Endothelial cell of umbilical vein (primary cell): ENCODE data around the gene RFNG. TPM values are rescaled to one million over a fixed set of nuclear protein-coding genes. Genes with fewer than 3 reads are reported as not detected.
A peak's percentile ranks its signal among the peaks of the same experiment; 100 is the strongest.

Source experiments
- BruUV-seq: library from RNA; stranded (reverse); fragments of 400-500 nt; replicated peaks from 2 replicates; lab custom pipeline; 2021; lab: Mats Ljungman, UMichigan
- CTCF ChIA-PET: fragments of 300-600, 350-600 bp; sonication (Branson Sonifier 250); formaldehyde crosslinking; loops from one replicate; lab custom pipeline; 2021; ENCODE audit warnings: antibody characterized with exemption, inconsistent platforms; lab: Charles Lee
- POLR2A ChIA-PET: fragments of 300-600, 350-600 bp; sonication (Branson Sonifier 250); formaldehyde crosslinking; loops from one replicate; lab custom pipeline; 2021; ENCODE audit warnings: antibody characterized with exemption, inconsistent platforms; lab: Charles Lee
- DNase-seq: peaks from one replicate; pipeline ENCODE4 v3.0.0-alpha.2; 2011; ENCODE audit warnings: low read depth, low spot score
- FAIRE-seq: peaks from 2 replicates; lab custom pipeline; 2011; peaks lifted over from hg19 to GRCh38; lab: Jason Lieb, UNC
- H2AFZ ChIP-seq: 2 replicates; pipeline ENCODE4 v1.6.0; 2012; ENCODE audit warnings: low read depth, low read length, control low read depth, inconsistent platforms
- H3K27ac ChIP-seq: 2 replicates; pipeline ENCODE4 v1.5.1; 2011; ENCODE audit warnings: low read depth, mild to moderate bottlenecking, control low read depth, low read length, moderate library complexity; ENCODE audit not compliant: insufficient read depth
- H3K27me3 ChIP-seq, 2 experiments: 2 replicates each; pipeline versions ENCODE4 v1.6.0 to v1.6.1; 2011; ENCODE audit warnings: low read length in 2 of 2, mixed read lengths in 1 of 2; ENCODE audit not compliant: control insufficient read depth in 2 of 2, insufficient read depth in 2 of 2
- H3K36me3 ChIP-seq, 2 experiments: 2 replicates in 1 of 2; 3 replicates in 1 of 2; pipeline ENCODE4 v1.5.1; 2011; ENCODE audit warnings: low read length in 2 of 2, mild to moderate bottlenecking in 1 of 2, moderate library complexity in 1 of 2; ENCODE audit not compliant: control insufficient read depth in 2 of 2, insufficient read depth in 2 of 2; ENCODE audit errors: extremely low read depth in 1 of 2
- H3K4me1 ChIP-seq: 3 replicates; pipeline ENCODE4 v1.5.1; 2011; ENCODE audit warnings: mild to moderate bottlenecking, low read length; ENCODE audit not compliant: control insufficient read depth, insufficient read depth; ENCODE audit errors: extremely low read depth
- H3K4me2 ChIP-seq: 2 replicates; pipeline ENCODE4 v1.6.1; 2011; ENCODE audit warnings: low read length, control low read depth, mixed read lengths; ENCODE audit not compliant: insufficient read depth
- H3K4me3 ChIP-seq, 3 experiments: fragments of 200-600 bp in 1 of 3; sonication (generic), shearing (Covaris generic) in 1 of 3; replicated peaks in 1 of 3; 2 replicates each; pipeline ENCODE4 v1.5.1; 2011 to 2016; ENCODE audit warnings: control low read depth in 3 of 3, low read length in 3 of 3, mild to moderate bottlenecking in 2 of 3, inconsistent platforms in 1 of 3, low read depth in 1 of 3, moderate library complexity in 1 of 3; ENCODE audit not compliant: insufficient read depth in 1 of 3
- H3K79me2 ChIP-seq: 2 replicates; pipeline ENCODE4 v1.6.0; 2012; ENCODE audit warnings: low read length, inconsistent platforms; ENCODE audit not compliant: control insufficient read depth, insufficient read depth
- H3K9ac ChIP-seq: replicated peaks from 2 replicates; pipeline ENCODE3; 2011; ENCODE audit warnings: low read length, control low read depth; ENCODE audit not compliant: insufficient read depth; ENCODE audit errors: extremely low read depth
- H3K9me1 ChIP-seq: replicated peaks from 3 replicates; pipeline ENCODE4 v1.6.0; 2011; ENCODE audit warnings: mild to moderate bottlenecking, low read length; ENCODE audit not compliant: control insufficient read depth, insufficient read depth; ENCODE audit errors: extremely low read depth
- H3K9me3 ChIP-seq: replicated peaks from 2 replicates; pipeline ENCODE4 v1.5.1; 2012; ENCODE audit warnings: low read length, inconsistent platforms; ENCODE audit not compliant: control insufficient read depth, insufficient read depth
- H4K20me1 ChIP-seq: replicated peaks from 2 replicates; pipeline ENCODE3; 2011; ENCODE audit warnings: mild to moderate bottlenecking, low read length; ENCODE audit not compliant: control insufficient read depth, insufficient read depth; ENCODE audit errors: extremely low read depth
- CTCF ChIP-seq, 2 donors: IDR thresholded peaks; 1 replicate in 1 of 2; 2 replicates in 1 of 2; pipeline ENCODE4 v1.5.1; 2011; ENCODE audit warnings: low read length in 2 of 2, mild to moderate bottlenecking in 2 of 2, moderate library complexity in 2 of 2, control low read depth in 1 of 2, inconsistent platforms in 1 of 2, low read depth in 1 of 2; ENCODE audit not compliant: insufficient read depth in 1 of 2; ENCODE audit errors: extremely low read depth in 1 of 2
- EZH2 ChIP-seq: IDR thresholded peaks from 2 replicates; pipeline ENCODE4 v1.6.1; 2012; ENCODE audit warnings: borderline replicate concordance, low read depth, mild to moderate bottlenecking, moderate library complexity, low read length, inconsistent platforms; ENCODE audit not compliant: severe bottlenecking
- FOS ChIP-seq: IDR thresholded peaks from 2 replicates; pipeline ENCODE4 v1.6.1; 2011; ENCODE audit warnings: mild to moderate bottlenecking, low read length, moderate library complexity, borderline replicate concordance; ENCODE audit not compliant: insufficient read depth
- GATA2 ChIP-seq: IDR thresholded peaks from 2 replicates; pipeline ENCODE4 v1.7.0; 2011; ENCODE audit warnings: low read depth, mild to moderate bottlenecking, moderate library complexity, mixed read lengths, low read length; ENCODE audit not compliant: insufficient read length, insufficient read depth
- JUN ChIP-seq: IDR thresholded peaks from 2 replicates; pipeline ENCODE4 v1.6.1; 2011; ENCODE audit warnings: borderline replicate concordance, low read depth; ENCODE audit not compliant: insufficient read length, insufficient read depth
- MAX ChIP-seq: IDR thresholded peaks from 2 replicates; pipeline ENCODE4 v1.6.1; 2011; ENCODE audit not compliant: insufficient read depth, insufficient read length
- MYC ChIP-seq: IDR thresholded peaks from one replicate; pipeline ENCODE4 v1.6.1; 2011; ENCODE audit warnings: mild to moderate bottlenecking, low read depth, low read length
- POLR2A ChIP-seq: IDR thresholded peaks from 2 replicates; pipeline ENCODE4 v1.6.1; 2012; ENCODE audit warnings: low read depth, mild to moderate bottlenecking, control low read depth, low read length
- POLR2AphosphoS5 ChIP-seq: IDR thresholded peaks from 2 replicates; pipeline ENCODE4 v1.6.1; 2012; ENCODE audit warnings: low read depth, mild to moderate bottlenecking, control low read depth, low read length, moderate library complexity; ENCODE audit not compliant: insufficient read depth
- dilution Hi-C: fragments of 300-500 bp; cut with MboI; formaldehyde crosslinking; loops from one replicate; pipeline ENCODE4 v1.15.0; 2019; ENCODE audit warnings: low sequenced_read_pairs; ENCODE audit not compliant: extremely low pct_ligation_motif_present
- intact Hi-C: fragments of 100-400 bp; cut with micrococcal nuclease; formaldehyde crosslinking; loops from one replicate; pipeline ENCODE4 v1.10.0; 2022
- polyA plus RNA-seq, 4 experiments: library from polyadenylated mRNA; depleted of rRNA in 3 of 4; stranded (reverse) in 3 of 4; unstranded in 1 of 4; fragments of >200 nt; gene quantifications; 2 replicates each; pipeline versions ENCODE4 v1.2.1 to v1.2.3, GENCODE V29; 2011 to 2012; ENCODE audit warnings: missing spikeins in 1 of 4
- total RNA-seq: library from RNA; stranded (reverse); gene quantifications from 2 replicates; pipeline ENCODE4 v1.2.3, GENCODE V29; 2021

The RFNG gene
- total and polyA plus RNA-seq, 2 donors (not counting 3 experiments of a cell fraction or from before 2014, with no cell fraction given) = 33.7 to 40.0 TPM

- H3K9me3 ChIP-seq = no peaks in the 10 kb centered on the region
- H3K27me3 ChIP-seq = no peaks in the 10 kb centered on the region
- ChIA-PET CTCF (interaction anchor here (0.8 to 3.8 kb wide), 4 partner anchors 13 to 56 kb away, joined by 3 to 19 read pairs (median 12); partner anchors contain the start of genes DCXR and RAC3), POLR2A (no interaction called here)
- peaks cover 11% of the 10 kb centered on the region for H3K4me1 ChIP-seq
- dilution Hi-C loops = no loop called here
- peaks cover 11% of the 10 kb centered on the region for H3K79me2 ChIP-seq
- H4K20me1 ChIP-seq = no peaks in the 10 kb centered on the region
- TSS peak; percentile 46 for BruUV-seq
- H3K9me1 ChIP-seq = no peaks in the 10 kb centered on the region
- H3K36me3 ChIP-seq = peaks cover 7 to 23% of the 10 kb centered on the region in 2 experiments
- H3K4me2 ChIP-seq = peak overlapping the region; percentile 30
- peak overlapping the region; percentile 19 for H2AFZ ChIP-seq
- no peak overlapping the region for H3K27ac ChIP-seq
- FAIRE-seq = no peak
- H3K9ac ChIP-seq = no peak overlapping the region
- intact Hi-C loops = no loop called here
- TF ChIP-seq CTCF (IDR thresholded peaks at IDR 0.05; ENCODE audit: extremely low read depth in 1 of 2, insufficient read depth in 1 of 2, low read depth in 1 of 2, low read length in 2 of 2) (no peak), MYC (no peak), POLR2AphosphoS5 (no peak), JUN (no peak), GATA2 (no peak), EZH2 (no peak), POLR2A (no peak), FOS (no peak), MAX (no peak)
- no peak for DNase-seq
- H3K4me3 ChIP-seq = peak overlapping the region; percentile 16 to 76 (median 36)
Observed at GRCh38 chr17:82050761-82051641, 610 bp downstream of the RFNG start.
